Right atrium auricular region (tissue), 2 donors: Measurements from ENCODE around the gene DCAF8L1. TPM values are rescaled to one million over a fixed set of nuclear protein-coding genes. Genes with fewer than 3 reads are reported as not detected.
"Not testable (repeated sequence)": the region's sequence is repeated elsewhere in the genome, so short reads cannot be mapped to it uniquely, and the experiment has no call there.

Source experiments
- DNase-seq: peaks from one replicate; pipeline ENCODE4 v3.0.0-alpha.2; 2019; ENCODE audit warnings: low spot score
- H3K27ac ChIP-seq, 2 donors: fragments of 200-600 bp; sonication (generic); 1 replicate in 1 of 2; 2 replicates in 1 of 2; pipeline ENCODE4 v1.5.1; 2016 to 2019
- H3K27me3 ChIP-seq, 2 donors: fragments of 200-600 bp; sonication (generic); one replicate each; pipeline versions ENCODE4 v1.5.1 to v1.6.0; 2017 to 2019
- H3K36me3 ChIP-seq: fragments of 200-600 bp; sonication (generic); one replicate; pipeline ENCODE4 v1.5.1; 2016
- H3K4me1 ChIP-seq, 2 donors: fragments of 200-600 bp; sonication (generic); one replicate each; pipeline versions ENCODE4 v1.5.1 to v1.6.0; 2017 to 2019
- H3K4me3 ChIP-seq, 2 donors: fragments of 200-600 bp; sonication (generic); 1 replicate in 1 of 2; 2 replicates in 1 of 2; pipeline ENCODE4 v1.5.1; 2017 to 2019; ENCODE audit warnings: mild to moderate bottlenecking in 1 of 2, moderate library complexity in 1 of 2
- H3K9me3 ChIP-seq, 2 donors: fragments of 200-600 bp; sonication (generic); one replicate each; pipeline ENCODE4 v1.5.1; 2019
- total RNA-seq, 2 donors: library from RNA; depleted of rRNA; stranded (reverse); fragments of >200 nt; gene quantifications; one replicate each; pipeline ENCODE4 v1.1.0, GENCODE V29; 2016
- TF ChIP-seq, protein P1 (sequence below), 2 donors: fragments of 200-600 bp; sonication (generic); IDR thresholded peaks; one replicate each; pipeline ENCODE4 v1.5.1; 2019; ENCODE audit warnings: antibody characterized with exemption in 2 of 2

DCAF8L1 gene
- total RNA-seq, 2 donors from 2014 or later, result not detected

DNA sequence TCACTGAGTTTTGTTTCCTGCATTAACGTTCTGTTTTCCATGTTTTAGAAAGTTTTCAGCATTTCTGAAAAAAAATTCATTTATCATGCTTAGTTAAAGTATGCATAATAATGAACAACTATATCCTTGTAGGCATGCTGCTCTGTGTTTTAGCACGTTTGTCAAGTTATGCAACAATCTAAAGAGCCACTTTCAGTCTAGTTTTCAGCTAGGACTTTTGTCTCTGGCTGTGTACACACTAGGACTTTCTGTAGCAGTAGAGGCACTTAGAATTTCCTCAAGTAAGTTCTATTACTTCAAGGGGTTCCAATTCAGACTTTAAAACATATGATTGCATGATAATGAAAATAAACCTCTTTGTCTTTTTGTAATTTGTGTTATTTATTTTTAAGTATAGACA is 12.4 kb downstream of the DCAF8L1 start:
- H3K4me3 ChIP-seq, result no peak overlapping the region
- TF ChIP-seq, protein P1, sequence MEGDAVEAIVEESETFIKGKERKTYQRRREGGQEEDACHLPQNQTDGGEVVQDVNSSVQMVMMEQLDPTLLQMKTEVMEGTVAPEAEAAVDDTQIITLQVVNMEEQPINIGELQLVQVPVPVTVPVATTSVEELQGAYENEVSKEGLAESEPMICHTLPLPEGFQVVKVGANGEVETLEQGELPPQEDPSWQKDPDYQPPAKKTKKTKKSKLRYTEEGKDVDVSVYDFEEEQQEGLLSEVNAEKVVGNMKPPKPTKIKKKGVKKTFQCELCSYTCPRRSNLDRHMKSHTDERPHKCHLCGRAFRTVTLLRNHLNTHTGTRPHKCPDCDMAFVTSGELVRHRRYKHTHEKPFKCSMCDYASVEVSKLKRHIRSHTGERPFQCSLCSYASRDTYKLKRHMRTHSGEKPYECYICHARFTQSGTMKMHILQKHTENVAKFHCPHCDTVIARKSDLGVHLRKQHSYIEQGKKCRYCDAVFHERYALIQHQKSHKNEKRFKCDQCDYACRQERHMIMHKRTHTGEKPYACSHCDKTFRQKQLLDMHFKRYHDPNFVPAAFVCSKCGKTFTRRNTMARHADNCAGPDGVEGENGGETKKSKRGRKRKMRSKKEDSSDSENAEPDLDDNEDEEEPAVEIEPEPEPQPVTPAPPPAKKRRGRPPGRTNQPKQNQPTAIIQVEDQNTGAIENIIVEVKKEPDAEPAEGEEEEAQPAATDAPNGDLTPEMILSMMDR (IDR thresholded peaks at IDR 0.05), result no peak

DNA sequence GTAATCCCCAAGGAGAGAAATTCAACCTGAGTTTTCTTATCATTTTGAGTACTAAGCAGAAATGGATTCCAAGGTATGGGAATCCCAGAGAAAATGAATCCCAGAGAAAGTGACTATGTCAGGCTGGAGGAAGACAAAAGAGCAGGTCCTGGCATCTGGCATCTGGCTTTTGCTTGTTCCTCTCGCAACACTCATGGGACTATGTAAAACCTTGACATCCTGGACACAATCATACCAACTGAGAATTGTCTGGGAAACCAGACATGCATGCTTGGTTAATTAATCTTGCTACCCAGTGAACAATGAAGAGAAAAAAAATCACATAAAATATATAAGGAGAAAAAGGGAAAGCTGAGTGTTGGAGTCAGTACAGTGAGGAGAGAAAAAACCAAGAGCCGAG is 12.9 kb downstream of the DCAF8L1 start:
- Histone ChIP-seq H3K27ac (no peak overlapping the region), H3K4me1 (no peaks in the 10 kb centered on the region), H3K4me3 (no peak overlapping the region), H3K27me3 (no peaks in the 10 kb centered on the region), H3K9me3 (peaks cover 0 to 4% of the 10 kb centered on the region in 2 donors), H3K36me3 (no peaks in the 10 kb centered on the region)
- TF ChIP-seq, protein P1 (IDR thresholded peaks at IDR 0.05), result no peak
- DNase-seq, result no peak

More for the DNA sequence above, 12.4 kb downstream of the DCAF8L1 start:
- Histone ChIP-seq H3K27ac (no peak overlapping the region), H3K36me3 (no peaks in the 10 kb centered on the region), H3K27me3 (no peaks in the 10 kb centered on the region), H3K9me3 (peaks cover 0 to 4% of the 10 kb centered on the region in 2 donors), H3K4me1 (no peaks in the 10 kb centered on the region)
- no peak for DNase-seq

DNA sequence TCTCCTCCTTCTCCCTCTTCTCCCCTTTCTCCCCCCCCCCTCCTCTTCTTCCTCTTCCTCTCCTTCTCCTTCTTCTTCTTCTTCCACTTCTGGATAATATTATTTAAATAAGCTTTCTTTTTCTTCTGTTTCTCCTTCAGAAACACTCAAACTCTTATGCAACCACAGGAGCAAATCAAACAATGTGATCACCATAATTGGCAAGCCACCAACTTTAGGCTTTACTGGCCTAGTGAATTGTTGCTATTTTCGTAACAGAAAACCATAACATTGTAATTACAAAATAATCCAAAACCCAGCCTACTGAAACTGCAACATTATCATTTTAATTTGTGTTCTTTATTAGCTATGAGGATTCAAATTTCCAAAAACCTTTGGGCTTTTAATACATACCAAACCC is 14.3 kb downstream of the DCAF8L1 start:
- Histone ChIP-seq H3K4me1 (no peaks in the 10 kb centered on the region), H3K36me3 (no peaks in the 10 kb centered on the region), H3K4me3 (no peak overlapping the region), H3K9me3 (peaks cover 0 to 4% of the 10 kb centered on the region in 2 donors), H3K27ac (no peak overlapping the region), H3K27me3 (no peaks in the 10 kb centered on the region)
- TF ChIP-seq, protein P1 (IDR thresholded peaks at IDR 0.05), result no peak
- no peak for DNase-seq

DNA sequence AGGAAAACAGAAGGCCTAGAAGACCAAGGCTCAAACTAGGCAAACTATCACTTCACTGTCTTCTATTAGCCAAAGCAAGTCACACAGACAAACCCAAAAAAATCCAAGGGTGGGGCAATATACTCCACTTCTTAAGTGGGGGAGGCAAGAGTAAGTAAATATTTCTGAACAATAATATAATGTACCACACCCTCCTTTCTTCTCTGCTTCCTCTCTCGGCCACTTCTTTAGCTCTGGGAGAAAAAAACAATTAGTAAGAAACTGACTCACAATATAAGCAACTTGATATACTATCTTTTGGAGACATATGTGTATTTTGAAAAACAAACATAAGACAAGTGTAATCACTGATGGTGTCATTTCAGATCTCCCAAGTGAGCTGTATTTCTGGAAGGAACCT is 14.8 kb downstream of the DCAF8L1 start:
- TF ChIP-seq, protein P1 (IDR thresholded peaks at IDR 0.05), result no peak

DNA sequence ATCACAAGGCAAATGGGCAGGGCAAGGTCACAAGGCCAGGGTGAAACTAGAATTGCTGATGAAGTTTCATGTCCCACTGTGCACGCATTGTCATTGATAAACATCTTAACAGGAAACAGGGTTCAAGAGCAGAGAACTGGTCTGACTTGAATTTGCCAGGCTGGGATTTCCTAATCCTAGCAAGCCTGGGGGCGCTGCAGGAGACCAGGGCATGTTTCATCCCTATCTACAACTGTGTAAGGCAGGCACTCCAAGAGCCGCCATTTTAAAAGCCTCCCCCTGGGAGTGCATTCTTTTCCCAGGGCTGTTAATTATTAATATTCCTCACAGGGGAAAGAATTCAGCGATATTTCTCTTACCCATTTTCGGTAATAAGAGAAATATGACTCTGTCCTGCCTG is 15.9 kb downstream of the DCAF8L1 start:
- H3K27ac ChIP-seq, DNase-seq, H3K4me1 ChIP-seq, H3K4me3 ChIP-seq, H3K27me3 ChIP-seq, H3K36me3 ChIP-seq: not testable (repeated sequence)
- H3K9me3 ChIP-seq, result peaks cover 0 to 13% of the 10 kb centered on the region in 2 donors

More for the DNA sequence above, 14.8 kb downstream of the DCAF8L1 start:
- Histone ChIP-seq H3K9me3 (peaks cover 0 to 4% of the 10 kb centered on the region in 2 donors), H3K27ac (no peak overlapping the region), H3K27me3 (no peaks in the 10 kb centered on the region), H3K4me3 (no peak overlapping the region), H3K36me3 (no peaks in the 10 kb centered on the region), H3K4me1 (no peaks in the 10 kb centered on the region)
- no peak for DNase-seq

DNA sequence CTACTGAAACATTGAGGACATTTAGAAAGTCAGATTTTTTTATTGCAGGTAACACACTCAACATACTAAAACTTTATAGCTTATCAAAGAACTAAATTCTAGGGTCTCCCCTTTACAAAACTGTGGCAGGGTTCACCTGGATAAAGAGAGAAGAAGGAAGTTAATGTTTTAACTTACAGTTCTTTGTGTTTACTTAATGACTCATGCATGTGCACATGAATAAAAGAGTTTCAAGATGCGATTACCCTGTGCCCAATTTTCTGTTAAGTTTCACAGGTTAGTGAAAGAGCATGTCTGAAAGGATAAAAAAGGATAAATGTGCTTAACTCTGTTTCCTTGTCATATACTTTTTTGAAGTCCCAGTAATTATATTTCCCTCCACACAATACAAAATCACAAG is 16.8 kb downstream of the DCAF8L1 start:
- peaks cover 0 to 16% of the 10 kb centered on the region in 2 donors for H3K9me3 ChIP-seq
- H3K27me3 ChIP-seq, result no peaks in the 10 kb centered on the region
- H3K4me1 ChIP-seq, result no peaks in the 10 kb centered on the region
- H3K4me3 ChIP-seq, result no peak overlapping the region
- no peak overlapping the region for H3K27ac ChIP-seq
- DNase-seq, result no peak
- TF ChIP-seq, protein P1 (IDR thresholded peaks at IDR 0.05), result no peak
- no peaks in the 10 kb centered on the region for H3K36me3 ChIP-seq

DNA sequence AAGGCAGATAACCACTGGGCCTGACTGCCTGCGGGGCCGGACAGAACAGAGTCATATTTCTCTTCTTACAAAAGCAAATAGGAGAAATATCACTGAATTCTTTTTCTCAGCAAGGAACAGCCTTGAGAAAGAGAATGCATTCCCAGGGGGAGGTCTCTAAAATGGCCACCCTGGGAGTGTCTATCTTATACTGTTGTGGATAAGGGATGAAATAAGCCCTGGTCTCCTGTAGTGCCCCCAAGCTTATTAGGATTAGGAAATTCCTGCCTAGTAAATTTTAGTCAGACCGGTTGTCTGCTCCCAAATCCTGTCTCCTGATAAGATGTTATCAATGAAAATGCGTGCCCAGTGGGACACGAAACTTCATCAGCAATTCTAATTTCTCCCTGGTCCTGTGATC is 20.8 kb downstream of the DCAF8L1 start:
- H3K27me3 ChIP-seq, DNase-seq, H3K27ac ChIP-seq, H3K36me3 ChIP-seq, H3K4me1 ChIP-seq, H3K4me3 ChIP-seq: not testable (repeated sequence)
- H3K9me3 ChIP-seq, result peaks cover 0 to 14% of the 10 kb centered on the region in 2 donors
